ENCODE results near the gene HIVEP3. TPM values are rescaled to one million over a fixed set of nuclear protein-coding genes. Genes with fewer than 3 reads are reported as not detected.

HIVEP3 gene
- total and polyA plus RNA-seq, 11 donors: 3.2 to 11.9 (median 5.0) TPM

DNA sequence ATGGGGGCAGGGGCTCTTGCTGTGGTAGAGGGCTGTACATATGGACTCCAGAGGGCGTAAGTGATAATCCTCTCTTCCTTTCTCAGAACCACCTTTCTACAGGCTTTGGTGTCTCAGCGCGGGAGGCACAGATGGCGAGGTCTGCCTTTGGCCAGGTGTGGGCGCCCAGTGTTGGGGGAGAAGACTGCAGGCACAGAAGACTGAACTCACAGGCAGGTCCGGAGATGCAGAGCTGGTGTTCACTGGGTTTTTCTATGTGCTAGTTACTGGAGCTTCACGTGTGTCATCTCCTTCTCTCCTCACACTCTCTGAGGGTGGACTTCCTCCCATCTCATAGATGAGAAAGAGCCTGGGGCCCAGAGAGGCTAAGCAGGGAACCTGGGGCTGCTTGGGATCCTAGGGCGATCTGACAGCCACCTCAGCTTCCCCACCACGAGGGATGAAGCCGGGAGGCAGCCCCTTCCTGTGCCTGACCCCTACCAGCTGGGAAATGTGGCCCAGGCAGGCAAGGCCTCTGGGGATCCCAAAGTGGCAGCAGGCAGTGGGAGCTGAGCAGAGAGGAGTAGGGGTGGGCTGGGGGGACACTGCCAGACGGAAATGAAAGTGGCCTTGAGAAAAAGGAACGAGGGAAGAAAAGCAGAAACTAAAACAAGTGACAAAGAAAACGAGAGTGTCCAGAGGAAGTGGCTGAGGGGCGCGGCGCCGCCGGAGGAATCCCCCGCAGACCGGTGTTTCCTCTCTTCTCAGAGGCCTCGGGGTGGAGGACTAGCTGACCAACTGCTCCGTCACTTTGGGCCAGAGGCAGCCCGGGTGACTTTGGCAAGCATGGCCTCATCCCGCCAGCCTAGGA is 191.6 kb downstream of the HIVEP3 start:
- H3K27me3 ChIP-seq: no peaks in the 10 kb centered on the region

DNA sequence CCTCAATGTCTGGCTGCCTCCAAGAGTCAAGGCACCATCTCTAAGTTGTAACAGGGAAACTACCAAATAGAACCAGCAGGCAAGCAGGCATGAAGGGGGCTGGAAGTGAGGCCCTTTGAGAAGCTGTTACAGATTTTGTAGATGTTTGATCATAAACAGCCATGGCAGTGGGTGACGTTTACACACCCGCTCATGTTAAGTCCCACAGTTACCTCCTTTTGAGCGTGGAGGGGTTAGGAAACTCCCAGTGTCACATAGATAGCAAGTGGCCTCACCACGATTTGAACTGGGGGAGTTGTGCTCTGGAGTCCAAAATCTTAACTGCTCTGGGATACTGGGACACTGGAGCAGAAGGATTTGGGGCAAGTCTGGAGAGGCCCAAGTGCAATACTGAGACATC is 192.4 kb downstream of the HIVEP3 start:
- DNase-seq (no peak), ATAC-seq (no peak)
- Histone ChIP-seq H3K36me3 (no peaks in the 10 kb centered on the region), H3K27ac (peak overlapping the region in 1 of 12 donors; percentile 80), H3K27me3 (no peaks in the 10 kb centered on the region), H3K4me1 (peaks cover 0 to 85% (median 41%) of the 10 kb centered on the region in 12 donors), H3K4me3 (no peak overlapping the region), H3K9me3 (no peaks in the 10 kb centered on the region)
- intact Hi-C loops (cut with DNase I): loop anchor here in 1 of 10 donors (10.0 kb wide), 1 partner anchor 59 kb away; no protein-coding TSS in a partner anchor
- 89 to 95% (median 93%) methylated on average over 4 of the region's 4 CpGs for WGBS, 4 donors
- TF ChIP-seq CTCF (IDR thresholded peaks at IDR 0.05) (no peak), POLR2A (IDR thresholded peaks at IDR 0.05) (no peak)

More for the DNA sequence above, 191.6 kb downstream of the HIVEP3 start:
- Histone ChIP-seq H3K4me3 (peak overlapping the region in 2 of 12 donors; percentile 2 to 3), H3K27ac (peak overlapping the region in 8 of 12 donors; percentile 8 to 80 (median 48)), H3K4me1 (peaks cover 0 to 82% (median 41%) of the 10 kb centered on the region in 12 donors), H3K36me3 (no peaks in the 10 kb centered on the region), H3K9me3 (no peaks in the 10 kb centered on the region)
- intact Hi-C loops (cut with DNase I): loop anchor here in 1 of 10 donors (10.0 kb wide), 1 partner anchor 58 kb away; no protein-coding TSS in a partner anchor
- WGBS, 4 donors: 47 to 56% (median 53%) methylated on average over 23 to 24 of the region's 24 CpGs
- peak; percentile 76 to 89 (median 79) for DNase-seq
- peak; percentile 62 to 84 (median 72) for ATAC-seq
- no peak for TF ChIP-seq CTCF (IDR thresholded peaks at IDR 0.05)
- no peak for TF ChIP-seq POLR2A (IDR thresholded peaks at IDR 0.05)

DNA sequence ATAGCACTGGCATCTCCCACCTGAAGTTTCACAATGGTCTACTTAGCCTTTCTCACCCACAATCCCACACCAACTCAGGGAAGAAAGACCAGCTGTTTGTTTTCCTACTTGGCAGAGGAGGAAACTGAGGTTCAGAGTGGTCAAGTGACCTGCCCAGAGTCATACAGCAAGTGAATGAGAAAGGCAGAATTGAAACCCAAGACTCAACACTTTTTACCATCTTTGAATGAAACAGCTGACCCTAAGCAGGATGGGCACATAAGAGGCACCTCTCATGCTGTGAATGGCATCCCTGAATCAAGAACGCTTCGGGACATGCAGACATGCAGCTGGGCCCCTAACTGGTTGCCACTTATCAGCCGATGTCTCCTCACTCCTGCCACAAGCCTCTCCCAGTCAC is 193.8 kb downstream of the HIVEP3 start:
- H3K9me3 ChIP-seq: no peaks in the 10 kb centered on the region
- no peak overlapping the region for H3K4me3 ChIP-seq
- ATAC-seq (no peak), DNase-seq (no peak)
- 90 to 98% (median 93%) methylated on average over 3 of the region's 3 CpGs for WGBS, 4 donors
- H3K27ac ChIP-seq: peak overlapping the region in 1 of 12 donors; percentile 30
- no peaks in the 10 kb centered on the region for H3K36me3 ChIP-seq
- intact Hi-C loops (cut with DNase I): loop anchor here in 2 of 10 donors (5.0 to 10.0 kb wide), 2 partner anchors 60 to 63 kb away; no protein-coding TSS in a partner anchor
- TF ChIP-seq CTCF (IDR thresholded peaks at IDR 0.05): no peak
- no peak for TF ChIP-seq POLR2A (IDR thresholded peaks at IDR 0.05)
- H3K4me1 ChIP-seq: peaks cover 0 to 83% (median 36%) of the 10 kb centered on the region in 12 donors
- H3K27me3 ChIP-seq: no peaks in the 10 kb centered on the region

DNA sequence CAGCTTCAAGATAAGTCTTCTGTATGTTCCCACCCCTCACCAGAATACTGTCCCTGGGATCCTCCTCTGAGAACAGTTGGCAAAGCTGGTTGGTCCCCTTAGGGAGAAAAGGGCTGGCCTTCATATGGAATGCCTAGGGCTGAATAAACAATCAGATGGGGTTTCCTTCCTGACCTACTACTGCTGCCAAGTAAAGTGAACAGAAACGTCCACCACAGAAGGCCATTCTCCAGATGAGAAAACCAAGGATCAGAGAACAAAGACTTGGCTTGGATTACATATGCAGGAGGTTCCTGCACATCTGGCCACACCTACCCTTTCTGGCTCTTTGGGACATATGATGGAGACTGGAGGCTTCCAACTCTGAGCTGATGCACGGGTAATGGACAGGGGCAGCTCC is 194.5 kb downstream of the HIVEP3 start:
- H3K4me3 ChIP-seq: no peak overlapping the region
- H3K27ac ChIP-seq: peak overlapping the region in 5 of 12 donors; percentile 0 to 43 (median 33)
- no peaks in the 10 kb centered on the region for H3K36me3 ChIP-seq
- no peaks in the 10 kb centered on the region for H3K9me3 ChIP-seq
- TF ChIP-seq POLR2A (IDR thresholded peaks at IDR 0.05): no peak
- TF ChIP-seq CTCF (IDR thresholded peaks at IDR 0.05): no peak
- intact Hi-C loops (cut with DNase I): loop anchor here in 2 of 10 donors (5.0 to 10.0 kb wide), 2 partner anchors 61 to 62 kb away; no protein-coding TSS in a partner anchor
- 44 to 54% (median 49%) methylated on average over 2 of the region's 2 CpGs for WGBS, 4 donors
- H3K27me3 ChIP-seq: no peaks in the 10 kb centered on the region
- H3K4me1 ChIP-seq: peaks cover 0 to 76% (median 29%) of the 10 kb centered on the region in 12 donors
- DNase-seq (no peak), ATAC-seq (peak; percentile 23 to 76 (median 44))

Measured in heart left ventricle (tissue), 16 donors.